WTC11 (cell line): ENCODE results near the gene RSPH1.

Experiments used
- JAZF1 ChIP-seq: fragments of 250-450 bp; sonication (Bioruptor Pico); IDR thresholded peaks from 2 replicates; pipeline ENCODE4 v1.9.0; 2021; ENCODE audit warnings: moderate library complexity, mild to moderate bottlenecking, inconsistent platforms
- RELA ChIP-seq: sonication (generic); formaldehyde crosslinking; IDR thresholded peaks from 2 replicates; pipeline ENCODE4 v1.8.1; 2022; ENCODE audit warnings: missing genetic modification reagents, mild to moderate bottlenecking, borderline replicate concordance
- SMAD3 ChIP-seq: sonication (generic); formaldehyde crosslinking; IDR thresholded peaks from 2 replicates; pipeline ENCODE4 v1.8.0; 2022; ENCODE audit warnings: missing genetic modification reagents, mild to moderate bottlenecking, borderline replicate concordance
- ZNF121 ChIP-seq: sonication (generic); formaldehyde crosslinking; IDR thresholded peaks from 2 replicates; pipeline ENCODE4 v1.8.0; 2023; ENCODE audit warnings: missing genetic modification reagents
- TF ChIP-seq, protein P1 (sequence below): fragments of 200-600 bp; IDR thresholded peaks from 2 replicates; pipeline ENCODE4 v1.8.0; 2022; ENCODE audit warnings: antibody characterized with exemption
- TF ChIP-seq, protein P2 (sequence below): sonication (generic); formaldehyde crosslinking; conservative IDR thresholded peaks from 2 replicates; pipeline ENCODE4 v1.8.1; 2022; ENCODE audit warnings: mild to moderate bottlenecking, missing genetic modification reagents
- TF ChIP-seq, protein P3 (sequence below): sonication (generic); formaldehyde crosslinking; IDR thresholded peaks from 2 replicates; pipeline ENCODE4 v1.8.1; 2023; ENCODE audit warnings: mild to moderate bottlenecking, missing genetic modification reagents, moderate library complexity

DNA sequence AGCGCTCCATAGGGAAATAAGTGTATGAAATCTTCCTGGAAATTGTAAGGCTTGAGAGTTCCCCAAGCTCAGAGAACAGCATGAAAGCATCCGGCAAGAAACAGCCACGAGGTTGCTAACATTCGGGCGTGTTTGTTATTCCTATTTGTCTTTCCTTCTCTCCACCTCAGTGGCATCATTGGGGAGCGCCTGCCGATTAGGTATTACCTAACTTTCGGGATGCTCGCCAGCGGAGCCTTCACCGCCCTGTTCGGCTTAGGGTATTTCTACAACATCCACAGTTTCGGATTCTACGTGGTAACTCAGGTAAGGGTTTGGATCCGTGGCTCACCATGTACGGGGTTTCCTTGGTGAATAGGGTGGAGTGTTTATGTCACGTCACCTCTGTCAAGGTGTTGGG is 43.3 kb upstream of the RSPH1 start:
- TF ChIP-seq, protein P1, sequence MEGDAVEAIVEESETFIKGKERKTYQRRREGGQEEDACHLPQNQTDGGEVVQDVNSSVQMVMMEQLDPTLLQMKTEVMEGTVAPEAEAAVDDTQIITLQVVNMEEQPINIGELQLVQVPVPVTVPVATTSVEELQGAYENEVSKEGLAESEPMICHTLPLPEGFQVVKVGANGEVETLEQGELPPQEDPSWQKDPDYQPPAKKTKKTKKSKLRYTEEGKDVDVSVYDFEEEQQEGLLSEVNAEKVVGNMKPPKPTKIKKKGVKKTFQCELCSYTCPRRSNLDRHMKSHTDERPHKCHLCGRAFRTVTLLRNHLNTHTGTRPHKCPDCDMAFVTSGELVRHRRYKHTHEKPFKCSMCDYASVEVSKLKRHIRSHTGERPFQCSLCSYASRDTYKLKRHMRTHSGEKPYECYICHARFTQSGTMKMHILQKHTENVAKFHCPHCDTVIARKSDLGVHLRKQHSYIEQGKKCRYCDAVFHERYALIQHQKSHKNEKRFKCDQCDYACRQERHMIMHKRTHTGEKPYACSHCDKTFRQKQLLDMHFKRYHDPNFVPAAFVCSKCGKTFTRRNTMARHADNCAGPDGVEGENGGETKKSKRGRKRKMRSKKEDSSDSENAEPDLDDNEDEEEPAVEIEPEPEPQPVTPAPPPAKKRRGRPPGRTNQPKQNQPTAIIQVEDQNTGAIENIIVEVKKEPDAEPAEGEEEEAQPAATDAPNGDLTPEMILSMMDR = no peak
- TF ChIP-seq, protein P2, sequence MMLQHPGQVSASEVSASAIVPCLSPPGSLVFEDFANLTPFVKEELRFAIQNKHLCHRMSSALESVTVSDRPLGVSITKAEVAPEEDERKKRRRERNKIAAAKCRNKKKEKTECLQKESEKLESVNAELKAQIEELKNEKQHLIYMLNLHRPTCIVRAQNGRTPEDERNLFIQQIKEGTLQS (CRISPR knock-in tag) = no peak
- TF ChIP-seq JAZF1 (CRISPR knock-in tag) = no peak
- no peak for TF ChIP-seq SMAD3 (CRISPR knock-in tag)
- TF ChIP-seq ZNF121 (CRISPR knock-in tag) = no peak
- TF ChIP-seq RELA (CRISPR knock-in tag) = no peak
- TF ChIP-seq, protein P3, sequence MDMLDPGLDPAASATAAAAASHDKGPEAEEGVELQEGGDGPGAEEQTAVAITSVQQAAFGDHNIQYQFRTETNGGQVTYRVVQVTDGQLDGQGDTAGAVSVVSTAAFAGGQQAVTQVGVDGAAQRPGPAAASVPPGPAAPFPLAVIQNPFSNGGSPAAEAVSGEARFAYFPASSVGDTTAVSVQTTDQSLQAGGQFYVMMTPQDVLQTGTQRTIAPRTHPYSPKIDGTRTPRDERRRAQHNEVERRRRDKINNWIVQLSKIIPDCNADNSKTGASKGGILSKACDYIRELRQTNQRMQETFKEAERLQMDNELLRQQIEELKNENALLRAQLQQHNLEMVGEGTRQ = no peak
